HG02623 (cell line): ENCODE measurements around the gene EPB42.
A peak's percentile ranks its signal among the peaks of the same experiment; 100 is the strongest.
"Not testable (repeated sequence)": the region's sequence is repeated elsewhere in the genome, so short reads cannot be mapped to it uniquely, and the experiment has no call there.

Experiments
- ATAC-seq: cut with Tn5 transposase; IDR thresholded peaks from one replicate; pipeline ENCODE4 v1.9.1; 2021; ENCODE audit warnings: moderate library complexity; ENCODE audit not compliant: unreplicated experiment

The EPB42 gene

GRCh38 chr15:43189296-43189695 is 31.5 kb downstream of the EPB42 start:
- no peak for ATAC-seq

- no peak for ATAC-seq
Observed at GRCh38 chr15:43187544-43188155, 33.2 kb downstream of the EPB42 start.

GRCh38 chr15:43186003-43186353 is 34.8 kb downstream of the EPB42 start:
- peak; percentile 21 for ATAC-seq

- ATAC-seq: peak; percentile 91
Observed at GRCh38 chr15:43185157-43186002, 35.4 kb downstream of the EPB42 start, which contains the start of gene CCNDBP1. TSS of gene CCNDBP1 (plus strand) at chr15:43185403. CDS start at chr15:43185499, 96 bp downstream.

GRCh38 chr15:43184407-43185124 is 36.3 kb downstream of the EPB42 start:
- no peak for ATAC-seq

- no peak for ATAC-seq
Observed at GRCh38 chr15:43183270-43183669, 37.5 kb downstream of the EPB42 start.

GRCh38 chr15:43177147-43177546 is 43.7 kb downstream of the EPB42 start:
- ATAC-seq: not testable (repeated sequence)

GRCh38 chr15:43175656-43176309 is 45.0 kb downstream of the EPB42 start:
- ATAC-seq: not testable (repeated sequence)

- ATAC-seq: no peak
Observed at GRCh38 chr15:43169888-43170287, 50.9 kb downstream of the EPB42 start.

- no peak for ATAC-seq
Observed at GRCh38 chr15:43168192-43169107, 52.4 kb downstream of the EPB42 start.

- not testable (repeated sequence) for ATAC-seq
Observed at GRCh38 chr15:43167261-43167660, 53.6 kb downstream of the EPB42 start.

GRCh38 chr15:43165801-43166325 is 55.0 kb downstream of the EPB42 start:
- no peak for ATAC-seq

- ATAC-seq: no peak
Observed at GRCh38 chr15:43153269-43153668, 67.5 kb downstream of the EPB42 start.

- no peak for ATAC-seq
Observed at GRCh38 chr15:43151688-43152087, 69.1 kb downstream of the EPB42 start.

GRCh38 chr15:43150191-43150929 is 70.5 kb downstream of the EPB42 start:
- ATAC-seq: no peak
